GM18508 (cell line): Measurements from ENCODE around the gene THSD4.
"Not testable (repeated sequence)": the region's sequence is repeated elsewhere in the genome, so short reads cannot be mapped to it uniquely, and the experiment has no call there.

Source experiments
- ATAC-seq: cut with Tn5 transposase; IDR thresholded peaks from one replicate; pipeline ENCODE4 v1.9.1; 2021; ENCODE audit warnings: moderate number of reproducible peaks; ENCODE audit not compliant: insufficient read depth, unreplicated experiment

The THSD4 gene

DNA sequence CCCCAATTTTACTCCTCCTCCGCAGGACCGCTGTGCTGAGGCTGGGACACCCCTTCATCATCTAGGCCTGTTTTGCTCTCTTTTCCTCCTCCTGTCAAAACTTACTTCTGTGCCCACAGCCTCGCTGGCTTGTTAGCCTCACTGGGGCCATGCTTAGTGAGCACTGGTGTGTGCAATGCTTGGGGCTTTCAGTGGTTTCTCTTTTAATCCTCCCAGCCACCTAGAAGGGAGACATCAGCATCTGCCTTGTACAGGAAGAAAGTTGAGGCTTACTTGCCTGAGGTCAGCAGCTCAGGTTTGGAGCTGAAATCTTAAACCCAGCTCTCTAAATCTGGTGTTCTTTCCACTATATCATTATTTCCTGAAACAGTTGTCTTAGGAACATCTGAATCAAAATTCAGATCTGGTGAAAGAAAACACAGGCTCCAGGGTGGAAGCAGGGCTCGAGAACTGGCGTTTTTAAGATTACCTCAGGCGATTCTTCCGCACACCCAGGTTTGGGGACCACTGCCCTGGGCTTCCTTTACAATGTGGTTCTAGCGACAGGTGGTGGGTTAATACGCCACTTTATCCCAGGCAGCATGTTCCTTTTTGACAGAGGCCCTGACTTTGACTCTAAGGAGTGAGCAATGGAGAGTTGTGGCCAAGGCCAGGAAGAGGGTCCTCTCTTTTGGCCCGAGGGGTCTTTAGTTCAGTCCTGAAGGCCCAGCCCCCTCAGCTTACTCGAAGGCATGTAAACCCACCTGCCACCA lies 3.8 kb downstream of the THSD4 start:
- no peak for ATAC-seq

DNA sequence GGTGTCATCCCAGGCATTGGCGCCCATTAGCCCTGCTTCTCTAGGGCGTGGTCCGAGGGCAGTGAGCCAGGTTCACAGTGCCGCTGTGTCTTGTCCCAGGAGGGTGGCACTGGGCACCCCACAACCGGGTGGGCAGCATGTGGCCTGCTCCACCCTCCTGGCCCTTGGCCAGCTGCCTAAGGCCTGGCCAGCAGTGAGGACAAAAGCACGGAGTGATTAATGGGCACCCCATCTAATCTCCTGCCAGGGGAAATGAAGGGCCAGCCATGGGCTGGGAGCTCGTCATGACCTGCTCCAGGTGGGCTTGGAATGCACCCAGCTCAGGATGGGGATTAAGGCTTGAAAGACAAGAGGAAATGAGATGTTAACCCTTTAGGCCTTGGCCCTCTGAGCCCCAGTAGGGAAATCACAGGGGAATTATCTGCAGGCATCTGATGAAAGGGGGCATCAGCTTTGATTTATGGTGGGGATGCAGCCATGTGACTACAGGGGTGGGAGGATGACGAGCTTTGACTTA lies 5.2 kb downstream of the THSD4 start:
- no peak for ATAC-seq

GRCh38 chr15:71121442-71121841 lies 6.2 kb downstream of the THSD4 start:
- ATAC-seq: no peak

- no peak for ATAC-seq
Observed at GRCh38 chr15:71124937-71125790, 9.9 kb downstream of the THSD4 start.

GRCh38 chr15:71125831-71126450 lies 10.7 kb downstream of the THSD4 start:
- no peak for ATAC-seq

- ATAC-seq: no peak
Observed at GRCh38 chr15:71127083-71127482, 11.8 kb downstream of the THSD4 start.

- not testable (repeated sequence) for ATAC-seq
Observed at GRCh38 chr15:71128159-71128558, 12.9 kb downstream of the THSD4 start.

- ATAC-seq: no peak
Observed at GRCh38 chr15:71128939-71129562, 13.8 kb downstream of the THSD4 start.

DNA sequence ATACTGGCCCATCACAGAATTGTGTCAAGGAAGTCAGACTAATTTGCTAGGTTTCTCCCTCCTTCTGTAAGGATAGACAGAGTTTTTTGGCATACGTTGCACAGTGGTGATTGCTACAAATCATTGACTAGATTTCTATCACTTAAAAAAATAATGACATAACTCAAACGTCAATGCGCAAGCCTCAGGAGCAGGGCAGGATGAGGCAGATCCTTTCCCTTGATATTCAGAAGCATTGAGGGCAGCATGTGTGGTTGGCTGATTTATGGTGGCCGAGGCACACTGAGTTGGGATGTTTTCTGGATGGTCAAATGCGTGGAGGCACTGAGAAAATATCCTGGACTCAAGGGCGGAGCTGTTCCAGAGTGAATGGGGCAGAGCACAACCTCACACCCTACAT lies 14.4 kb downstream of the THSD4 start:
- ATAC-seq: no peak

DNA sequence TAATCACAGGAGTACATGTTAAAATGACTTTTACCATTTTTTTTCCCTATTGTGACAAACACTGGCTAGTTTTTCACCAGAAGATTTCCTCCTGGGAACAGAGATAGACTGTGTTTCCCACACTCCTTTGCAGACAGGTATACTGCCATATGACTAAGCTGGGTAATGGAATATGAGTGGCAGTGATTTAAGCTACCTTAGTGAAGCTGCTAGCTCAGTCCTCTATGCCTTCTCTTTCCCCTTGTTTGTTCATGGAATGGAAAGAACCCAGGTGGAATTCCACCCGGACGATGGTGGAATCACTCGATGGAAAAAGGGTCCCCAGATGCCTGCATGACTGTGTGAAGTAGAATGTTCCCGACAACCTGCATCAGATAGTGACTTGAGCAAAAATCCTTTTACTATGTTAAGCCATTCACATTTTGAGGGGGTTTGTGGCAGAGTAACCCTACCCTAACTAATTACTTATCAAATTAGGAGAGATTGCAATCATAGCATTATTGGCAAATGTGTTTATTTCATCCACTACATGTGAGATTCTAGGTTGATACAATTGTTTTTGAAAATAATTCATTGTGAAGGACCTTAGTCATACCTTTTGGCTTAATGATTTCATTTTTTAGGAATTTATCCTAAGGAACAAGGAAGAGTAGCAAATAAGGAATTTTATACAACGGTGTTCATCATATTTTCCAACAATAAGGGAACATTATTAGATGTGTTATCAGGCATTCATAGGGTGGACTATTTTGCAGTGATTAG lies 16.5 kb downstream of the THSD4 start:
- ATAC-seq: no peak

DNA sequence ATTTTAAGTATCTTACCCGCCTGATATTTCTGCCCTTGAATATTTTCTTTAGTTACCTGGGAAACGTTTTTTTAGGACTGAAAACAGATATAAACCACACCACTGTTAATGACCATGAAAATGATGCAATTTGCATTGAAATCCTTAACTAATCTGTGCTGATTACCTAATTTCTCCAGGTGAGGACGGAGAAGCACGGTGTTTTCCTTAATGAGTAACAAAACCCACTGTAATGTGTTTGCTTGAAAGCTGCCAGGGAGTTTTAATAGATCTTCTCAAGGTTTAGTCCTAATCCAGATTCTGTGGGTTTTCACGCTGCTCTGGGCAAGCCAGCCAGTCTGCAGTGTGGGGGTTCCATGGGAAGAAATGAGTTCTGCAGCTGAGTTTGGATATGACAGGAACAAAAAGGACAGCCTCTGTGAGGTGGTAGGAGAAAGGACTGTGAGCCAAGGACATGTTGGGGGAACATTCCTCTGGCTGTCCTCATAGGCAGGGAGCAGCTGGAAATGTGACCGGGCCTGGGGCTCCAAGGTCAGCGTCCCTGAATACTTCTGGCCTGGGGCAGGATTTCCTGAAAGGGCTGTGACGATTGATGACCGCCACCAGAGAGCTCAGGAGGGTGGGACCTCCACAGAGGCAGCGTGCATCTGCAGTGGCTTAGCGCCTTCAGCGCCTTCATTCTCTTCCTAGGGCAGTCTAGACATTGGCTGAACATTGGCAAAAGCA lies 18.6 kb downstream of the THSD4 start:
- no peak for ATAC-seq

- no peak for ATAC-seq
Observed at GRCh38 chr15:71136159-71136783, 21.0 kb downstream of the THSD4 start.

- ATAC-seq: no peak
Observed at GRCh38 chr15:71136793-71137518, 21.7 kb downstream of the THSD4 start.

GRCh38 chr15:71138473-71138872 lies 23.2 kb downstream of the THSD4 start:
- ATAC-seq: no peak

GRCh38 chr15:71139241-71139640 lies 24.0 kb downstream of the THSD4 start:
- no peak for ATAC-seq

GRCh38 chr15:71141572-71141971 lies 26.3 kb downstream of the THSD4 start:
- no peak for ATAC-seq

- ATAC-seq: no peak
Observed at GRCh38 chr15:71142780-71143179, 27.5 kb downstream of the THSD4 start.
